DMS79 (cell line): ENCODE data around the gene TP53BP1.
"Not testable (repeated sequence)": the region's sequence is repeated elsewhere in the genome, so short reads cannot be mapped to it uniquely, and the experiment has no call there.

Experiments
- DNase-seq: peaks from one replicate; lab custom pipeline; 2025; lab: John Stamatoyannopoulos, UW

The TP53BP1 gene

DNA sequence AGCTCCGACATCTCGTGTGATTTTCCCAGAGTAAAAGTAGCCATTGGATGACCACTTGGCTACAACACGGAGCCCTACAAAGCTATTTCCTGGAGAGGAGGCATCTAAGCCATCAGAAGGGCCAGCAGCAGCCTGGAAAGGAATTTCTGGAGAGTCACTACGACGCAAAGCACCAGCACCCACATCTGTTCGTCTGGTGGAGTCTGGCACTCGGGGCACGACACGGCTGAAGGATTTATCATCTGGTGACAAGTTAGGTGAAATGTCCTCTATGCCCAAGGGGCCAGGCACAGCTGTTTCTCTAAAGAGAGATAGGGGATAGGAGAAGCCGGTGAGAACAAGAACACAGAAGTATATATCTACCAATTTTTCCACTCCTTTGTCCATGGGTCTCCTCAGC lies 72.5 kb downstream of the TP53BP1 start:
- DNase-seq = no peak

- DNase-seq = no peak
Observed at GRCh38 chr15:43414196-43414595, 78.8 kb downstream of the TP53BP1 start.

DNA sequence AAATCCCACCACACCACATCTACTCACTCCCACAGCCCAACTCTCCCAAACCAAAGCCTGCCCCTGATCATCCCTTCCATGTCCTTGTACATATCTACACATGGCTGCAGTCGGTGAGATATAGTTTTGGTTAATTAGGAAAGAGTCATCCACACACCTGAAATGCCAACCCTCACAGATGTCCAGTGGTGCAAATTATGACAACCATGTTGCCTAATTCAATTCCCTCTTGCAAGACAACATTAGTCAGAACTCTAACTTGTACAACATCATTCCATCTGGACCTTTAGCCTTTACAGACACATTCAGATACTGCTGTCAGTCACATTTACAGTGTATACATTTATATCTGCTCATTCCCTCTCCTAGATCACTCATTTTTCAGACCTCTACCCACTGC lies 80.9 kb downstream of the TP53BP1 start:
- no peak for DNase-seq

DNA sequence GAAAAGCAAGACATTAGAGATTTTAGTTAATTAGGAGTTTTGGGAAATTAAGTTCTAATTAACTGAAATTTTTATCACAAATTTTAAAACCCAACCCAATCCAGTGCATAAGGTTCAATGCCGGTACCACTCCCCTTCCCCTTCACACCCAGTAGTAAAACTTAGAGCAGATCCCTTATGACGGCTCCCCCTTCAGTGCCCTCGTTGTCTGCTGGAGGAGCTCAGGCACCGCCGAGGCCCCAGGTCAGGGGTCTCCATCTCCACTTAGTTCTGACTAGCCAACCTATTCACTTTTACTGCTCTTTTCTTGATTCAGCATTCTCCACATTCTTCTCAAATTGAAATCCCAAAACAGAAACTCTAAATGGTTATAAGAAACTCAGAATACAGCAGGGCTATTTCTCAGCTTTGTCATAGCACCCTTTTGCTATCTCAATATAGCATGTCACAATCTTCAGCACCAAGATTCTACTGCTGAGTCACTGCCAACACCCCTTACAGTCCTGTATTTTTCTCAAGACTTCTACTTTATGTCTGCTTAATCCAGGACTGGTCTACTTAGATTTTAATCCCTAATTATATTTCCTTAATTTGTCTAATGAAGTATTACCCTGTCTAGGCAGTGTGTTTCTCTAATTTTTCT lies 82.3 kb downstream of the TP53BP1 start:
- DNase-seq = no peak

DNA sequence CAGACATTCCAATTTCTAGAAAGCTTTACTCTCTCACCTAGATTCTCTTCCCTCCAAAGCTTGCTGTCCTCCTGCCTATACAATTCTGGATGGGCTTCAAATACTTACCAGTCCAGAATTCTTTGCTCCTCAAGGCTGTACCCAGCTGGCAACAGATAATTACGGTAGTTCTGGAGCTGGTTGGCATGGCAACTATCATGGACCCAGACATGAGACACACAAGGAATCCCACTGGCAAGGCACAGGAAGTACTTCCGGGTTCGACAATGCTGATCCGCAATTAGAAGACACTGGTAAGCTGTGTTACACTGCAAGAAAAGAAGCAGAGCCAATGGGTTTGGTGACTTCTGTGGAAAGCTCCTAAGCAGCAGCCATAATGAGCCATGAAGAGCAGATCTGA lies 84.2 kb downstream of the TP53BP1 start:
- DNase-seq = no peak

DNA sequence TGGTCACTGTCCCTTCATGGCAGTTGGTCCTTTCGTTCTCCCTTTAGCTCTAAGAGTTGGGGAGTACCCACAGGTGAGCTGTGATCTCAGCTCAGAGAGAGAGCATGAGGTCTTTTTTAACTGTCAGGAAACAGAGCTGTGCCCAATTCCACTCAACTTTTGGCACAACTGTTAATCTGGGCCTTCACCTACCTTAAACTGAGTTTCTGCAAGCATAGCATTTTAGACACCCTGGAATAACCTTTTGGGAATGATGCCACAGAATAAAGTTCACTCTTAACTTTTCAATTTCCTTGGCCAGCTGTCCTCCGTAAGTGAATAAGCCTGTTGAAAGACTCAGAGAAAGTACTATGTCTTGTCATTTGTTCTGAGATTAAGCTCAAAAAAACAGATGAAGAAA lies 86.1 kb downstream of the TP53BP1 start:
- no peak for DNase-seq

- no peak for DNase-seq
Observed at GRCh38 chr15:43406189-43406588, 86.8 kb downstream of the TP53BP1 start.

DNA sequence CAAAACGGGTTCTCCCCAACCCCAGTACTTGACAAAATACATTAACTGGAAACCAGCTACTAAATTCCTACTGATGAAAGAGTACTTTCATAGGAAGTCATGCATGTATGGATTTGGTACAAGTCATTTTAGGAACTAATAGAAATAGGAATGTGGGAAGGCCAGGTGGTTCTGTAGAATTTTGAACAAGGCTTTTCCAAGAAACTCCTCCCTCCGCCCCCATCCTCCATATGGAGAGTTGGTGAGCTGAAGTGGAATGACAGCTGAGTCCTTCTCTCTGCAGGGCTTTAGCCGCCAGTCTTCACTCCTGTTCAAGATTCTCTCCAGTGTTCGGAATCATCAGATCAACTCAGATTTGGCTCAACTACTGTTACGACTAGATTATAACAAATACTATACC lies 88.8 kb downstream of the TP53BP1 start:
- DNase-seq = no peak

DNA sequence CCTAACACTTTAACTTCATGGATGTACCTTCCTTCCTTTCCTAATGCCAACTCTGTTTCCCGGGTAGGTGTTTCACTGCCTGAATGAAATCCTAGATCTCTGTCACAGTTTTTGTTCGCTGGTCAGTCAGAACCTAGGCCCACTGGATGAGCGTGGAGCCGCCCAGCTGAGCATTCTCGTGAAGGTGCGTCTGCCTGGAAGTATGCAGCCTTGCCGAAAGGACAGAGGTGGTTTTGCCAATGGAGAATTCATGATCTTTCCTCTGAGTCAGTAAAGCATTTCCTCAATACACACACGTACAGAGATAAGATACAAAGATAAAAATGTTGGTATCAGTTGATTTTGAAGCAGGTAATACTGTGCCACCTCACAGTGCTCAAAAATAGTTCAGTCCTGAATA lies 89.3 kb downstream of the TP53BP1 start:
- no peak for DNase-seq

GRCh38 chr15:43402255-43402654 lies 90.7 kb downstream of the TP53BP1 start:
- no peak for DNase-seq

GRCh38 chr15:43393592-43393991 lies 99.4 kb downstream of the TP53BP1 start:
- DNase-seq = not testable (repeated sequence)

- DNase-seq = no peak
Observed at GRCh38 chr15:43390723-43391122, 102.2 kb downstream of the TP53BP1 start.

DNA sequence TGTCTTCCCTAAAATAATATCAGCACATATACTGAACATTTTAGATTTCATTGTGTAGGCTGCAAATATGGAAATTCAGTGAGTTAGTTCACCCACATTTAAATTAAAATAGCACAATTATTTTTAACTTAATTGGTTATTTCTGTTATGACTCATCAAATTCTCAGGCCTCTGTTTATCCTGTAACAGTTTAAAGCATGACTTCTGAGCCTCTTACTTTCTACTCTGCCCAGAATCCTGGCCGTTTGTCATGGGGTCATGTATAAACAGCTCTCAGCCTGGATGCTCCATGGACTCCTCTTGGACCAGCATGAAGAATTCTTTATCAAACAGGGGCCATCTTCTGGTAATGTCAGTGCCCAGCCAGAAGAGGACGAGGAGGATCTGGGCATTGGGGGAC lies 109.9 kb downstream of the TP53BP1 start:
- no peak for DNase-seq

DNA sequence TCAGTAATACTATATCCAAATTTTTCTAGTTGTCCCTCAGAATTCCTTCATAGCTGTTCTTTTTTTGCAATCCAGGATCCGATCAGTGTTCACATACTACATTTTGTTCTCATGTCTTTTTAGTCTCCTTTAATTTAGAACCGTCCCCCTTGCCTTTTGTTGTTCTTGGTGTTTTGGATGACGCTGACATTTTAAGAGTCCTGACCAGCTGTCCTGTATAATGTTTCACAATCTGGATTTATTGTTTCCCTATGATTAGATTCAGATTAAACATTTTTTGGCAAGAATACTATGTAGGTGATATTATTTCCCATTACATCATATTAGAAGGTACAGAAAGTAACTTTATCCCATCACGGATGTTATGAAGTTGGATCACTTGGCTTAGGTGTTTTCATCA lies 110.6 kb downstream of the TP53BP1 start:
- DNase-seq = no peak

- DNase-seq = no peak
Observed at GRCh38 chr15:43378601-43379000, 114.4 kb downstream of the TP53BP1 start.

- DNase-seq = no peak
Observed at GRCh38 chr15:43376017-43376705, 116.8 kb downstream of the TP53BP1 start.

DNA sequence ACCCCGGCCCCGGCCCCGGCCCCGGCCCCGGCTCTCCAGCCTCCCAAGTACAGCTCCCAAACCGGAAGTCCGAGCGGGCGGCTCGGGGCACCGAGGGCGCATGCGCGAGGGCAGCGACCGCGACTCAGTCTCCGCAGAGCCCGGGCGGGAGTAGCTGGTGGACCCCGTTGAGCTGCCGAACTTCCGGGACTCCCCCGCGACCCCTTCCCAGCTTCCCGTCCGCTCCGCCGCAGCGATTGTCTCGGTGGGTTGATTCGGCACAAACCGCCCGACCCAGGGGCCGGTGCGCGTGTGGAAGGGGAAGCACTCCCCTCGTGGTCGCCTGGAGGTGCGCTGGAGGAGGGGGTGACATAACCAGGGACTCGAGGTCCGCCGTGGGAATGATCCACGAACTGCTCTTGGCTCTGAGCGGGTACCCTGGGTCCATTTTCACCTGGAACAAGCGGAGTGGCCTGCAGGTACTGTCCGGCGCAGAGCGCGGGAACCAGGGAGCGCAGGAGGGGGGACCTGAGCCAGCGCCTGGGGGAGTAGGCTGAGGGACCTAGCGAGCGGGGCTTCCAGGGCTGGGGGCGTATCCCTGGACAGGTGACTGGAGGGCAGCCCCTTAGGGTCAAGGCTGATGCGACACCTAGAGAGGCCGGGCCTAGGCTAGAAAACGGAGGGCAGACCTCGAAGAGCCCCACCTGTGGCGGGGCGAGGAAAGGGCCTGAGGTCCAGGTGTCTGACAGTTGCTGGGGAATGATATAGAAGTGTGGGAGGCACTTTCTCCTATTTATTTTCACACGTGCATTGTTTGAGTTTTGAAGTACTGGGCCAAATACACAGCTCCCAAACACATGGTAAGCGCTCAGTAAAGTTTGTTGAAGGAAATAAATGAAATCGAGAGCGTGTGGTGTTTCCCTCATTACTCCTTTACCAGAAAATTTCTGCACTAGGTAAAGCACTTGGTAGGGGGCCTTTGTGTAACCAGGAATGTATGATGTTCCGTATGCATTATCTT lies 121.7 kb downstream of the TP53BP1 start, which contains the start of the genes TUBGCP4 and ZSCAN29:
Gene TUBGCP4, plus strand, starts transcription at position 127 of the 1,000 bp plus-strand sequence. Its CDS starts 254 bp downstream, at position 381.
Gene ZSCAN29, minus strand, starts transcription at position 69 of the 1,000 bp plus-strand sequence. CDS start 1,130 bp downstream, outside the sequence.
- peak; percentile 57 for DNase-seq

DNA sequence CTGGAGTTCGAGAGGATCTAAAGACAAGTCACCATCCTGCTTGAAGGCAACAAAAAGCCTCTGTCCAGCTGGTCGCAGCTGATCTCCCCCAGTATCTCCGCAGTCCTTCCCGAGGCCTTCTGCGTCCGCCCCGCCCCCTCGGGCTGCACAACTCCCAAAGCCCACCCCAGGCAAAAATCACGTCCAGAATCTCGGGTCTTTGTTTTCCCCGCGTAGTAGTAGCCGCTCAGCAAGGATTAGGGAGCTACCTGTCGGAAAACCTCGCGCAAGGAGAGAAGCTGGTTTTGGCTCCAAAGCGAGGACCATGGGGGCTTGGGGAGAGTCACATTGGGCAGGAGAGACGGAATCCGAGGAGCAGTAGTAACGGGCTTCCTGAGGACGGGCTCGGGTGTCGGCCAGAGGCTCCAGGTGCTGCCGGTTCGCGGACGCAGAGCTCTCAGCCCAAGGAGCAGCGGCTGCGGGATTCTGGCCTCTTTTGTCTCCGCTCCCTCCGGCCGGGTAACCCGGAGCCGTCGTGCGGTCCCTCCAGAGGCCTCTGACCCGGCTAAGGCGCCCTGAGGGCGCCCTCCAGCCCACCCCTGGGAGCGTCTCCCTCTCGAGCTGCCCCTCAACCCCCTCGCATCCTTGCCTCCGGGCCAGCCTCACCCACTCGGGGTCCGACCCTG lies 122.5 kb downstream of the TP53BP1 start:
- DNase-seq = no peak

DNA sequence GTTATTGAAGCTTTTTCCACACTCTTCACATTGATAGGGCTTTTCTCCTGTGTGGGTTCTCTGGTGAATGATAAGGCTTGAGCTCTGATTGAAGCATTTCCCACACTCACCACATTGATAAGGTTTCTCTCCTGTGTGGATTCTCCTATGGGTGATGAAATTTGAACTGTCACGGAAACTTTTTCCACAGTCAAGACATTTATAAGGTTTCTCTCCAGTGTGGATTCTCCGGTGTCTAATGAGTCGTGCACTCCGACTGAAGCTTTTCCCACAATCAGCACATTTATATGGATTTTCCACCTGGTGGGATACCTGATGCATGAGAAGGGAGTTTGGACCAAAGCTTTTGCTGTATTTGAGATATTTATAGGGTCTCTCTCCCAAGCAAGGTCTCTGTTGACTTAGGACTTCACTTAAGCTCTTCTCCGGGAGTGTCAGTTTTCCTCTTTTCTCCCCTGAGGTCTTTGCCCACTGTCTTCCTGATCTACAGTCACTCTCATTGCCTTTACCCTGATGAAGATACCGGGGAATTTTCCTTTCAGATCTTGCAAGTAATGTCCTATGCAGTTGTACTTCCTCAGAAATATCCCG lies 131.5 kb downstream of the TP53BP1 start:
- no peak for DNase-seq

GRCh38 chr15:43360821-43361220 lies 132.1 kb downstream of the TP53BP1 start:
- no peak for DNase-seq
